Endothelial cell of hepatic sinusoid (primary cell): ENCODE measurements around the gene MCTP2.

ENCODE experiments used
- in situ Hi-C: cut with HindIII; loops from 2 replicates; pipeline ENCODE4 v1.10.0; 2017; ENCODE audit warnings: low sequenced_read_pairs

The MCTP2 gene

DNA sequence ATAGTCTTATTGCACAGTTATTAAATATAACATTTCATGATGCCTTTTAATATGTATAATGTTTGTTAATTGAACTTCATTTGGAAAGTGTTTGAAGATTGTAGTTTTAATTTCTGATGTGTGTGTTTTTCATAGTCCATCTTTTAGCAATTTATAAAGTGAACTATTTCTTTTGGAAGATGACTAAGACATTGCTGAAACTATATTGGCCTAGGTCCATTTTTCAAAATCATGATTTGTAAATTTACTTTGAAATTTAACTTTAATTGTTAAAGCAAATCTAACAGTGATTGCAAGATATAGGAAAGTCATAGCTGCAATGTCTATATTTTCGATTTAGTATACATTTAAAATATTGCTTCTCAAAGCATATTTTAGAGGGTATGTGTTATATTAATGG, 30.8 kb downstream of the MCTP2 start:
- in situ Hi-C loops = no loop called here

GRCh38 chr15:94263341-94264273, 32.2 kb downstream of the MCTP2 start:
- in situ Hi-C loops = no loop called here

- in situ Hi-C loops = no loop called here
These were observed 33.6 kb downstream of the MCTP2 start for GRCh38 chr15:94265009-94265408.

GRCh38 chr15:94265982-94266381, 34.6 kb downstream of the MCTP2 start:
- in situ Hi-C loops = no loop called here

DNA sequence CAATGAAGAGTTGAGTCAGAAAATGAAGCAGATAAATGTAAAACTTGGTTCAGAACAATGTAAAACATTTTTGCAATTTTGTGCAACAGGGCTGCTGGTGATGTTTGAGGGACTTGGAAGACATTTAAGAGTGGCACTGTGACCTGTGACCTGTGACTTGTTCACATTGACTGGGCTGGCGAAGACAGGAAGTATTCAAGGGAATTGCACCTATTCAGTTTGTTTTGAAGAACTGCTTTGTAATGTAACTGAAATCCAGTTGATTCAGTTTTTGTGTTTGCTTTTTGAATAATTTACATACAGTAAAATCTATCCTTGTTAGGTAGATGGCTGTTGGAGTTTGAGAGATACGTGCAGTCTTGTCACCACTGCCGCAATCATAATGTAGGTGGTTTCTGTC, 35.4 kb downstream of the MCTP2 start:
- in situ Hi-C loops = no loop called here

- in situ Hi-C loops = no loop called here
These were observed 38.6 kb downstream of the MCTP2 start for GRCh38 chr15:94269954-94270353.

DNA sequence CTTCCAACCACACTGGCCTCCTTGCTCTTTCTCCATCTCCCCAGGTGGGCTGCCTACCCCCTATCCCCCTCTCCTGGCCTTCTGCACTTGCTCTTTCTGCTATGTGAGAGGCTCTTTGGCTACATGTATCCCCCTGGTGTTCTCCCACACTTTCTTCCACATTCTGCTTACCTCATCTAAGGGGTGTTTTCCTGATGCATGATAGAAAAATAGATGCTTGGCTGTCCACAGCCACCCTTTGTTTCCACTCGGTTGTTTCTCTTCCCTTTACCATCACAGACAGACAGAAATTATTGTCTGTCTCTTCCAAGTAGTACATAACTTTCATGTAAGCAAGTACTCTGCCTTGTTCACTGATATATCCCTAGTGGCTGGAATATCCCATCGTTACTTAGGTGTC, 39.2 kb downstream of the MCTP2 start:
- in situ Hi-C loops = no loop called here

- in situ Hi-C loops = no loop called here
These were observed 41.0 kb downstream of the MCTP2 start for GRCh38 chr15:94272251-94272898.

DNA sequence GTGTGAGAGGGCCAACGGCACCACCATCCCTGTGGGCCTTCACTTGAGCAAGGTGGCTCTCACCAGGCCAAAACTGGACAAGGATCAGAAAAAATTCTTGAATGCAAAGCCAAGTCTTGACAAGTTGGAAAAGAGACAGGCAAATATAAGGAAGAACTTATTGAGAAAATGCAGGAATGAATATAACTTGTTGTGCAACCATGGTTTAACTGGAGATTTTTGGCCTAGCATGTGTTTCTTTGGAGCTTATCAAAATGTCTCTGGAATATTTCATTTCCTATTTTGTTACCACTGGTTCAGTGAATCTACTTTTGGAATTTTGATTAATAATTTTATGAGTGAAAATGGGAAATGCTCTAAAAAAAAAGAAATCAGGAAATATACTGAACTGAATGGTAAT, 42.5 kb downstream of the MCTP2 start:
- in situ Hi-C loops = no loop called here

DNA sequence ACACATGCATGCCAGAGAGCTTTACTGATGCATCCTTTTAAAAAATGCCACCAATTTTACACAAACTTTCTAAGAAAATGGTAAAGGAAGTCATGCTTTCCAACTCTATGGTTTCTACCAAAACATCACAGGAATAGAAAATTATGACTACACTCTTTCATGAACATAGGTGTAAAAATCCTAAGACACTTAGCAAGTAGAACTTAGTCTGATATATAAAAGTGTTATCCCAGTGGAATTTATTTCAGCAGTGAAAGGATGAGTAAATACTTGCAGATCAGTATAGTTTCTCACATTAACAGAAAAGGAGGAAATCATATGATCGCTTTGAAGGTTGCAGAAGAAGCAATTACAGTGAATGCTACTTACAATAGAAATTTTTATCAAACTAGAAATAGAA, 43.4 kb downstream of the MCTP2 start:
- in situ Hi-C loops = no loop called here

DNA sequence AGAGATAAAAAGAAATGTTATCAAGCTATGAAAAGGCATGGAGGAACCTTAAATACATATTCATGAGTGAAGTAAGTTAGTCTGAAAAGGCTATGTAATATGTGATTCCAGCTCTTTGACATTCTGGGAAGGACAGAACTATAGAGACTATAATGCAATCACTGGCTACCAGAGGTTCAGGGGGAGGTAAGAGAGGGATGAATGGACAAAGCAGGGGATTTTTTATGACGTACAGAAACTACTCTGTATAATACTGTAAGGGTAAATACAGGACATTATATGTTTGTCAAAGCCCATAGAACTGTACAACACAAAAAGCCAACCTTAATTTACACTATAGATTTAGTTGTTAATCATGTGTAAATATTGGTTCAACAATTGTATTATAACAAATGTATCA, 46.1 kb downstream of the MCTP2 start:
- in situ Hi-C loops = no loop called here

DNA sequence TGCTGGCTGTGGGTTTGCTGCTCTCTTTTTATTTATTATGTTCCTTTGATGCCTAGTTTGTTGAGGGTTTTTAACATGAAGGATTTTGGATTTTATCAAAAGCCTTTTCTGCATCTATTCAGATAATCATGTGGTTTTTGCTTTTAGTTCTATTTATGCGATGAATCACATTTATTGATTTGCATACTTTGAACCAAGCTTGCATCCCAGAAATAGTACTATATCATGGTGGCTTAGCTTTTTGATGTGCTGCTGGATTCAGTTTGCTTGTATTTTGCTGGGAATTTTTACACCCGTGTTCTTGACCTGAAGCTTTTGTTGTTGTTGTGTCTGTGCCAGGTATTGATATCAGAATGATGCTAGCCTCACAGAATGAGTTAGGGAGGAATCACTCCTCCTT, 48.4 kb downstream of the MCTP2 start:
- in situ Hi-C loops = no loop called here

GRCh38 chr15:94280301-94280700, 48.9 kb downstream of the MCTP2 start:
- in situ Hi-C loops = no loop called here

DNA sequence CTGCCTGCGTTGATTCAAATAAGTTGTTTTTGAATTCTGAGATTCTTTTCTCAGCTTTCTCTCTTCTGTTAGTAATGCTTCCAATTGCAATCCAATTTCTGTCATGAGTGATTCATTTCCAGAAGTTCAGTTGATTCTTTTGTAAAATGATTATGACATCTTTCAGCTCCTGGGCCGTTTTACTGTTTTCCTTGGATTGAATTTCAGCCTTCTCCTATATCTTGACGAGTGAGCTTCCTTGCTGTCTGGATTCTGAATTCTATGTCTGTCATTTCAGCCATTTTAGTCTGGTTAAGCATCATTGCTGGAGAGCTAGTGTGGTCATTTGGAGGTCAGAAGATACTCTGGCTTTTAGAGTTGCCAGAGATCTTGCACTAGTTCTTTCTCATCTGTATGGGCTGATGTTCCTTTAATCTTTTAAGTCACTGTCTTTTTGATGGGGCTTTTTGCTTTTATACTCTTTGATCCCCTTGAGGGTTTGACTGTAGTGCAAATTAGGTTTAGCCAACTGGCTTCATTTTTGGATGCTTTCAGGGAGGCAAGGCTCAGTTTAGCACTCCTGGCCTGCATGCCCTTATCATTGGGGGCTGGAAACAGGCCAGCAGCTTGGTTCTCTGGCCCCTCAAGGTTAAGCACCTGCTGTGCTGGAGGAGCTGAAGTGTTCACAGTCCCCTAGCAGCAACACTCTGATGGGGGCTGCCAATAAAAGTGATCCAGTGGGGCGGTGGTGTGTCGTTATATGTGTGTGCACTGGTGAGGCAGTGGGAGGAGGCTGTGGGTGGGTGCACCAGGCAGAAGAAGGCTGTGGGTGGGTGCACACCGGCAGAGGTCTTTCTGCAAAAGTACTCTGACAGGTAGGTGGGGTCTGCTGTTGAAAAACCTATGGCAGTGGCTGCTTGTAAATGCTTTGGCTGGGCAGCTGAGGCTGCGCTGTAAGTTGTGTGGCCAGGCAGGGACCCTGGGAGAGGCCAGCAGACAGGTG, 51.2 kb downstream of the MCTP2 start:
- in situ Hi-C loops = no loop called here

- in situ Hi-C loops = no loop called here
These were observed 55.2 kb downstream of the MCTP2 start for GRCh38 chr15:94286583-94286982.

DNA sequence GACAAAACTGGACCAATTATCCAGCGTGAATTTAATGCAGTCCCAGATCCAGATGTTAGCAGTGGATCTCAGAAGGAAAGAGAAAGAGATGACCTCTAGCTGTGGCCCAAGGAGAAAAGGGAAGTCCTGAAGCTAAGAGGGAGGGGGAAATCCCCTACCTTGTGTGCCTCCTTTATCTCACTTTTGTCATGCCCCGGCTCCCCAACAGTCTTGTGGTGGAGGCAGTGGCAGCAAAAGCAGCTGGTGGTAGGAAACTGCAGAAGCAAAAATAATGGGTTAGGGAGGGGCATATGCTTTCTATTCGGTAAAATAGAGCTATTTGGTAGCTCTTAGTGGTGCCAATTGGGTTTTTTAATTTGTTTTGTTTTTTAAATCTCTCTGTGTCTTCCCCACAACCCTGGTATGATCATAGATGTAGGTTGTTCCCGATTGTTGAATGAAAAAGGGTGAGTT, 56.5 kb downstream of the MCTP2 start:
- in situ Hi-C loops = no loop called here

DNA sequence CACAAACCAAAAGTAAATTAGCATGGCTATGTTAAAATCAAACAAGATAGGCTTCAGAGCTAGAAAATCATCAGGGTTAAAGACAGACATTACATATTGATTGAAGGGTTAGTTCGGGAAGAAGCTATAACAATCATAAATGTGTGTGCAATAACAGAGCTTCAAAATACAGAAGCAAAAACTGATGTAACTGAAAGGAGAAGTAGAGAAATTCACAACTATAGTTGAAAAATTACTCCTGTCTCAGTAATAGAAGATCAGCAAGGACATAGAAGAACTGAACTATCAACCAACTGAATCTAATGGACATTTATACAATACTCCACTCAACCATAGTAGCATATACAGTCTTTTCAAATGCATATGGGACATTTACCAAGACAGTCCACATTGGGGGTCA, 59.4 kb downstream of the MCTP2 start:
- in situ Hi-C loops = no loop called here

DNA sequence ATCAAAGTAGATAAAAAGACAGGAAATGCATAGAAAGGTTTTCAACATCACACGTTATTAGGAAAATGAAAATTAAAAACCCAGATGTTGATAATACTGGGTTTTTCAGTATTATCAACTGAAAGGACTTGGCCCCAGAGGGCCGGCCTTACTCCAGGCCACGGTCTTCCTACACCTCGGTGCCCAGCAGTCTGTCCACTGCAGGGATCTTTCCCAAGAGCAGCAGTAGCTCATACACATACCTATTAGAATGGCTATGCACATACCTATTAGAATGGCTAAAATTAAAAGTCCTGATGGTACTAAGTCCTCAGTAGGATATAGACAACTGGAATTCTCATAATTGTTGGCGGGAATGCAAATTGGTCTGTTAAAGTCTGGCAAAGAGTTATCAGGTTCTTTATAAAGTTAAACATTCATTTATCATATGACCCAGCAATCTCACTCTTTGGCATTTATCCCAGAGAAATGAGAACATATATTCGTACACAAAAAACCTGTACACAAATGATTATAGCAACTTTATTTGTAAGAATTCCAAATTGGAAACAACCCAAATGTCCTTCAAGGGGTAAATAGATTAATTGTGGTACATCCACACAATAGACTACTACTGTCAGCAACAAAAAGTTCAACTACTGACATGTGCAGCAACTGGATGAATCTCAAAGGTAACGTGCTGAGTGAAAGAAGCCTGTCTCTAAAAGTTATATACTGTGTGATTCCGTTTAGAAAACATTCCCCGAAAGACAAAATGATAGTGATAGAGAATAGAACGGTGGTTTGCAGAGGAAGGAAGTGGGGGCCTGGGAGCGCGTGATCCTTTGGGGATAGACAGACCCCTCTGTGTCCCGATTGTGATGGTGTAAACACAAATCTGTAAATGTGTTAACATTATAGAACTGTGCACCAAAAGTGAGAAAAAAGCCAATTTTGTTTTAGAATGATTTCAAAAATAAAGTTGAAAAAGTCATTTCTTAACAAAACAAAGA, 62.3 kb downstream of the MCTP2 start:
- in situ Hi-C loops = no loop called here

DNA sequence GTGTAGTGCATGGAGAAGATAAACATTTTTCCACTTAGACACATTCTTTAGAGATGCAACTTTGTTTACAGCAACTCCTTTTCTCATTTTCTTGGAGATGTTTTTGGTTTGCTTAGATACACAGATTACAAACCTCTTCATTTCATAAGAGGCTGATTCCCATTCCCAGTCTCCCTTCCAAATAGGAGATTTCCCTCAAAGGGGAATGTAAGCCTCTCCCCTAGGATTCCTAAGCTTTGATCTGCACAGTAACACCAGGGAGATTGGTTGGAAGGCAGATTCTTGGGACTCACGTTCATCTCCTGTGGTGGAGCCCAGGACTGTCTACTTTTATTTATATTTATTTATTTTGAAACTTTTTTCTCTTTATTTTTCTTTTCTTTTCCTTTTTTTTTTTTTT, 63.2 kb downstream of the MCTP2 start:
- in situ Hi-C loops = no loop called here

- in situ Hi-C loops = no loop called here
These were observed 63.9 kb downstream of the MCTP2 start for GRCh38 chr15:94295275-94295674.
